Stimulated activated CD4-positive, alpha-beta T cell treated with anti-CD3 and anti-CD28 coated beads, Interleukin-4, amount 100 ng/mL, for 4 hours (primary cell): ENCODE data around the gene CABP4.
"Not testable (repeated sequence)": the region's sequence is repeated elsewhere in the genome, so short reads cannot be mapped to it uniquely, and the experiment has no call there.

Source experiments
- DNase-seq, 2 experiments: peaks; one replicate each; pipeline ENCODE4 v3.0.0-alpha.2; 2020

Gene CABP4

GRCh38 chr11:67419325-67420049, 35.7 kb upstream of the CABP4 start:
- DNase-seq = no peak

- no peak for DNase-seq
These were observed 35.0 kb upstream of the CABP4 start for GRCh38 chr11:67420147-67420645.

- DNase-seq = peak; percentile 97 to 100
These were observed 34.3 kb upstream of the CABP4 start for GRCh38 chr11:67420646-67421429.

- no peak for DNase-seq
These were observed 33.6 kb upstream of the CABP4 start for GRCh38 chr11:67421430-67422031.

- no peak for DNase-seq
These were observed 32.3 kb upstream of the CABP4 start for GRCh38 chr11:67422891-67423290.

GRCh38 chr11:67423466-67423865, 31.7 kb upstream of the CABP4 start:
- DNase-seq = no peak

GRCh38 chr11:67423891-67424613, 31.1 kb upstream of the CABP4 start:
- DNase-seq = no peak

- not testable (repeated sequence) for DNase-seq
These were observed 27.7 kb upstream of the CABP4 start for GRCh38 chr11:67427364-67427859.

- peak; percentile 98 to 99 for DNase-seq
These were observed 26.8 kb upstream of the CABP4 start, which contains the start of gene RPS6KB2 for GRCh38 chr11:67428052-67429001. Gene RPS6KB2 (plus strand): TSS chr11:67428494. CDS start chr11:67428546, 52 bp downstream.

- DNase-seq = no peak
These were observed 26.0 kb upstream of the CABP4 start for GRCh38 chr11:67429038-67429668.

- DNase-seq = no peak
These were observed 25.4 kb upstream of the CABP4 start for GRCh38 chr11:67429722-67430121.

- no peak for DNase-seq
These were observed 23.6 kb upstream of the CABP4 start for GRCh38 chr11:67431346-67432249.

GRCh38 chr11:67432655-67433349, 22.4 kb upstream of the CABP4 start:
- DNase-seq = no peak

- DNase-seq = no peak
These were observed 21.4 kb upstream of the CABP4 start for GRCh38 chr11:67433536-67434394.

GRCh38 chr11:67434395-67434881, 20.7 kb upstream of the CABP4 start:
- DNase-seq = no peak

- DNase-seq = no peak
These were observed 20.0 kb upstream of the CABP4 start for GRCh38 chr11:67435031-67435726.

GRCh38 chr11:67435727-67436458, 19.3 kb upstream of the CABP4 start:
- no peak for DNase-seq
